ENCODE measurements around the gene RPA4.

RPA4 gene

GRCh38 chrX:96907516-96908272, 24.0 kb downstream of the RPA4 start:
- Mint-ChIP-seq H3K4me1 (no peaks in the 10 kb centered on the region), H3K27ac (no peak overlapping the region), H3K27me3 (no peaks in the 10 kb centered on the region), H3K4me3 (no peak overlapping the region), H3K9me3 (no peaks in the 10 kb centered on the region), H3K36me3 (peaks cover 1% of the 10 kb centered on the region)
- no peak for DNase-seq
- CTCF ChIA-PET: no interaction called here

DNA sequence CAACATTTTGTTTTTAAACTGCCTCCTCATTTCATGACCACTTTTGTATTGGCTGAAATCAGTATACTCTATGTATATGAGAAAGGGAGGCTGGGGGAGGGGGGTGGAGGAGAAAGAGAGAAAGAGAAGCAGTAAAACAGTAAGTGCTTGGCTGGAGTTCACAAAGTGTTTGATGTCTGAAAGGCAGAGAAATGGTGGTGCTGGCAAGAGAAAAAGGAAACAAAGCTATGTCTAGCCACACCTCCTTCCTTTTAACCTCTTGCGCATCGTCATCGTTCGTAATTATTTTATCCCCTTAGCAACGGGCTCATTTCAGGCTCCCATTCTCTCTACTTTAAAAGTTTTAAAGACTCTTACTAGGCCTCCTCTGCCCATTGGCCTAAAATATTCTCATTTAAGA, 25.6 kb downstream of the RPA4 start:
- no peak for DNase-seq
- no peaks in the 10 kb centered on the region for H3K4me1 Mint-ChIP-seq
- peaks cover 1% of the 10 kb centered on the region for H3K36me3 Mint-ChIP-seq
- no peak overlapping the region for H3K4me3 Mint-ChIP-seq
- H3K27me3 Mint-ChIP-seq: no peaks in the 10 kb centered on the region
- CTCF ChIA-PET: no interaction called here
- H3K9me3 Mint-ChIP-seq: no peaks in the 10 kb centered on the region
- H3K27ac Mint-ChIP-seq: no peak overlapping the region

DNA sequence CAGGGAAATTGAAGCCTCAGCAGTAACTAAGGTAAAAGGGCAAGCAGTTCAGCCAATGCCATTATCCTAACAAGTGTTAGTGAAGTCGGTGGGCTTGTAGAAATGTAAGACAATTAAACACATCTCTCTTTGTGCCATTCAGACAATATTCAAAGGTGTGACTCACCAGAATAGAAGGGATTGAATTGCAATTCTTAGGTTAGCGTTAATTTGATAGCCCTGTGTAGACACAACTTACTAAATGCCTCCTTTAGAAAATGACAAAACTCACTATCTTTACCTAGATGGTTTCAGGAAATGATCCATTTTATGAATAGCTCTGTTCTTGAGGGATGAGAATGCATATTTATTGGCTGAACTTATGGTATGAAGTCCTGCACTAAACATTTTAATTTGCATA, 35.2 kb downstream of the RPA4 start:
- CTCF ChIA-PET: no interaction called here
- DNase-seq: no peak
- Mint-ChIP-seq H3K27me3 (no peaks in the 10 kb centered on the region), H3K9me3 (no peaks in the 10 kb centered on the region), H3K4me3 (no peak overlapping the region), H3K4me1 (no peaks in the 10 kb centered on the region), H3K27ac (no peak overlapping the region), H3K36me3 (peaks cover 3% of the 10 kb centered on the region)

DNA sequence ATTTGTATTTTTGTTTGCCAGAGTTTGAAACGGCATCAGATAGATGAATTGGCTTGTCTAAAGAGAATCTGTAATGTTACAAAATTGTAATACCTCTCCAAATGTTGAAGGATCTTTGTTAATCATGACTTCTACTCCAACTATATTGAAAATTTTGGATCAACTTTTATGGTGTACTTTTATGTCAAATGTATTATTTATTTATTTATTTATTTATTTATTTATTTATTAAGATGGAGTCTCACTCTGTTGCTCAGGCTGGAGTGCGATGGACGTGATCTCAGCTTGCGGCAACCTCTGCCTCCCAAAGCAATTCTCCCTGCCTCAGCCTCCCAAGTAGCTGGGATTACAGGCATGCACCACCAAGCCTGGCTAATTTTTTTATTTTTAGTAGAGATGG, 36.0 kb downstream of the RPA4 start:
- Mint-ChIP-seq H3K27ac (no peak overlapping the region), H3K27me3 (no peaks in the 10 kb centered on the region), H3K36me3 (peaks cover 3% of the 10 kb centered on the region), H3K9me3 (no peaks in the 10 kb centered on the region), H3K4me1 (no peaks in the 10 kb centered on the region), H3K4me3 (no peak overlapping the region)
- CTCF ChIA-PET: no interaction called here
- DNase-seq: no peak

GRCh38 chrX:96924581-96924980, 40.9 kb downstream of the RPA4 start:
- Mint-ChIP-seq H3K27me3 (no peaks in the 10 kb centered on the region), H3K9me3 (no peaks in the 10 kb centered on the region), H3K4me1 (no peaks in the 10 kb centered on the region), H3K4me3 (no peak overlapping the region), H3K27ac (no peak overlapping the region), H3K36me3 (no peaks in the 10 kb centered on the region)
- DNase-seq: no peak
- CTCF ChIA-PET: no interaction called here

GRCh38 chrX:96929036-96929435, 45.3 kb downstream of the RPA4 start:
- Mint-ChIP-seq H3K4me1 (no peaks in the 10 kb centered on the region), H3K27me3 (no peaks in the 10 kb centered on the region), H3K36me3 (no peaks in the 10 kb centered on the region), H3K27ac (no peak overlapping the region), H3K9me3 (no peaks in the 10 kb centered on the region), H3K4me3 (no peak overlapping the region)
- CTCF ChIA-PET: no interaction called here
- no peak for DNase-seq
